ENCODE data around the gene ENO2. TPM values are rescaled to one million over a fixed set of nuclear protein-coding genes. Genes with fewer than 3 reads are reported as not detected.
A peak's percentile ranks its signal among the peaks of the same experiment; 100 is the strongest.
"Not testable (repeated sequence)": the region's sequence is repeated elsewhere in the genome, so short reads cannot be mapped to it uniquely, and the experiment has no call there.

ENO2 gene
- total RNA-seq, 3 donors from 2014 or later, result 5.0 to 16.1 (median 11.1) TPM

DNA sequence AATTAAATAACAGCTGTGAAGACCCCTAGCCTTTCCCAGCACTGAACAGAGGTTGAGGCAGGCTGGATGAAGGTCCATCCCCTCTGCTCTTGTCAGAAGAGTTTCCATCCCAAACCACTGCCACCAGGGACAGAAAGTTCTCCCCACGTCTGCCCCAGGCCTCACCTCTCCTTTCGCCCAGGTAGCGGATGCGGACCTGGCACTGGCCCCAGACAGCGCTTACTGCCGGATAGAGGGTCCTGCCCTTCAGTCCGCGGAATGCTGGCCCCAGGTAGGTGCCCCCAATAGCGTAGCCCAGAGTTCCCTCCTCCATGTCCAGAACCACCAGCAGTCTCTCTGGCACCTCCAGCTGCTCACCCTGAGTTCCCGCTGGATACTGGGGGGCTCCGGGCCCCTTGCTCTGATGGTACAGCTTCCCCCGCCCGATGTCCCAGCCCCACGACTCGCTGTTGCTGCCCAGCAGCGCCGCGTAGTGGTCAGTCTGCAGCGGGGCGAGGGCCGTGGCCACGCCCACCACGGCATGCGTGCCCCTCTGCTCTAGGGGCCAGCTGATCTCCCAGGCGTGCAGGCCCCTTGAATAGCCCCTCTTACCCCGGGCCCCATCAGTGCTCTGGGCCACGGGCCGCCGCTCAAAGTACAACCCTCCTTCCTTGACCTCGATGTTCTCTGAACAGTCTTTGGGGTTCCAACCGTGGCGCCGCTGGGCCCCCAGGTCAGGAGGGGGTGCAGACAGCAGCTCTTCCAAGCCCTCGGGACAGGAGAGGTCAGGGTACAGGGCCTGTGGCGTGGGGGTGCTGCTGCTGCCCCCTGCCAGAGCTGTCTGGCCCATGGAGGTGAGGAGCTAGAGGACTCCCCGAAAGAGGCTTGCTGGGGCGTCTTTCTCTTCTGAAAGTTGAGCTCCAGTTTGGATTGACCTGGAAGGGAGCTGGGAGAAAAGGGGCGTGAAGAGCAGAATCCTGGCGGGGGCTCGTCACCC, 42.0 kb upstream of the ENO2 start:
- TF ChIP-seq CTCF (IDR thresholded peaks at IDR 0.05) (peak; percentile 85 to 87 (median 86)), POLR2AphosphoS5 (IDR thresholded peaks at IDR 0.05) (peak in 2 of 3 donors; percentile 46 to 66), POLR2A (IDR thresholded peaks at IDR 0.05) (no peak)
- H3K4me1 ChIP-seq, result peaks cover 5 to 27% of the 10 kb centered on the region in 2 donors
- peak overlapping the region; percentile 78 to 94 for H3K27ac ChIP-seq
- H3K36me3 ChIP-seq, result no peaks in the 10 kb centered on the region
- peak; percentile 71 to 79 for DNase-seq (ENCODE audit: low spot score in 2 of 2)
- intact Hi-C loops (cut with DNase I; ENCODE audit: low total_unique reads), result loop anchor here (5.0 kb wide), 1 partner anchor 665 kb away; no protein-coding TSS in a partner anchor
- peak overlapping the region; percentile 70 to 84 (median 72) for H3K4me3 ChIP-seq
- H3K27me3 ChIP-seq, result no peaks in the 10 kb centered on the region
- no peaks in the 10 kb centered on the region for H3K9me3 ChIP-seq

DNA sequence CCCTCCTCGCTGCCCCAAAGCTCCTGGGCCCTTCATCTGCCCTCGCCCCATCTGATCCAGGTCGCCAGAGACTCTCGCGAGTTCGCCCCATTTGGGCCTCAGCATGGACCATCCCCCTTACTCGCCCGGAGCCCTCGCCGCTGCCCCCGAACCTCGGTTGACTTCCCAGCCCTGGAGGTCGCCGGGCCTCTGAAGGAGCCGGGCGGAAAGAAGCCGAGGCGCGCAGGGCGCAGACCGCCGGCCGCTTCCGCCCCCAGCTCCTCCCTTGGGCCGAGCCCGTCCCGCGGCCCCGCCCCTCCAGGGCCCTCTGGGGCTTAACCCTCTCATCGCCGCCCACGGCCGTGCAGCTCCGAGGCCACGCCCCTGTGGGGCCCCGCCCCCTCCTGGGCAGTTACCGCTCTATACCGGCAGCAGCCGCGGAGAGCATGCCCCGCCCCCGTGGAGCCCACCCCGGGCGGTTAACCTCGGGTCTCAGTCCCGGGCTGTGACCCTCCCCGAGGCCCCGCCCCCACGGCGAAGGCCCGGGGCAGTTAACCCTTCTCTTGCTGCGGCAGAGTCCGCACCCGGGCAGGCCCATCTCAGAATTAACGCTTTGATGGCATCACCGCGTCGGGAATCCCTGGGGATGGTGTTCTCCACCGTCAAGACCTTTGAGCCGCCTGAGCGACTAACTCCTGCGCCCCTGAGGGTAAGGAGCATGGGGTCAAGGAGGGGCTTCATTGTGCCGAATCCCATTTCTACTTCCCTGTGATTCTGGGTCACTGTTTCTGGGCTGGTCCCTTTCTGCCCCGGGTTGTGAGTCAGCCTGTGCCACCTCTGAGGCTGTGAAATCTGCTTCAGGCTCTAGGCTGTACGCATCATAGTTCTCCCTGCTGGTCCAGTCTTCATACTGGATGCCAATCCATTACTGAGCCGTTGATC, 41.0 kb upstream of the ENO2 start, which contains the start of gene SPSB2:
Gene SPSB2 (minus strand): TSS at position 210 of the 921 bp plus-strand sequence. CDS start 402 bp downstream, outside the sequence.
- Histone ChIP-seq H3K4me1 (peaks cover 5 to 25% of the 10 kb centered on the region in 2 donors), H3K36me3 (no peaks in the 10 kb centered on the region), H3K4me3 (peak within 1 kb of the TSS; percentile 70 to 84 (median 72)), H3K27me3 (no peaks in the 10 kb centered on the region), H3K27ac (peak within 1 kb of the TSS; percentile 78 to 94), H3K9me3 (no peaks in the 10 kb centered on the region)
- DNase-seq (ENCODE audit: low spot score in 2 of 2), result peak; percentile 92 to 95
- peak in 1 of 3 donors; percentile 3 for TF ChIP-seq CTCF (IDR thresholded peaks at IDR 0.05)
- no peak for TF ChIP-seq POLR2A (IDR thresholded peaks at IDR 0.05)
- TF ChIP-seq POLR2AphosphoS5 (IDR thresholded peaks at IDR 0.05), result peak; percentile 33 to 55 (median 40)
- intact Hi-C loops (cut with DNase I; ENCODE audit: low total_unique reads), result loop anchor here (5.0 kb wide), 1 partner anchor 666 kb away; no protein-coding TSS in a partner anchor

- not testable (repeated sequence) for H3K27me3 ChIP-seq; DNase-seq (ENCODE audit: low spot score in 2 of 2); H3K36me3 ChIP-seq; H3K9me3 ChIP-seq
- intact Hi-C loops (cut with DNase I; ENCODE audit: low total_unique reads), result loop anchor here (5.0 kb wide), 1 partner anchor 667 kb away; no protein-coding TSS in a partner anchor
- Histone ChIP-seq H3K4me3 (peak overlapping the region; percentile 70 to 84 (median 72)), H3K27ac (peak overlapping the region; percentile 78 to 94), H3K4me1 (peaks cover 5 to 18% of the 10 kb centered on the region in 2 donors)
Observed at GRCh38 chr12:6874015-6874368, 40.4 kb upstream of the ENO2 start.

DNA sequence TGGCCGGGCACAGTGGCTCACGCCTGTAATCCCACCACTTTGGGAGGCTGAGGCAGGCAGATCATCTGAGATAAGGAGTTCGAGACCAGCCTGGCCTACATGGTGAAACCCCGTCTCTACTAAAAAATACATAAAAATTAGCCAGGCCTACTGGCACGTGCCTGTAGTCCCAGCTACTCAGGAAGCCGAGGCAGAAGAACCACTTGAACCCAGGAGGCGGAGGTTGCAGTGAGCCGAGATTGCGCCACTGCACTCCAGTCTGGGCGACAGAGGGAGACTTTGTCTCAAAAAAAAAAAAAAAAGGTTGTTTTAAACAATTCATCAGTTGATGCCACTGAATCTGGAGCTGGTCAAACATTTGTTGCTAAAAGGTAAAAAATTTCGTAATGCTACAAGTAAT, 34.6 kb upstream of the ENO2 start:
- H3K27me3 ChIP-seq; DNase-seq (ENCODE audit: low spot score in 2 of 2); H3K27ac ChIP-seq; H3K4me1 ChIP-seq; H3K9me3 ChIP-seq; H3K4me3 ChIP-seq; H3K36me3 ChIP-seq; intact Hi-C loops (cut with DNase I; ENCODE audit: low total_unique reads): not testable (repeated sequence)

DNA sequence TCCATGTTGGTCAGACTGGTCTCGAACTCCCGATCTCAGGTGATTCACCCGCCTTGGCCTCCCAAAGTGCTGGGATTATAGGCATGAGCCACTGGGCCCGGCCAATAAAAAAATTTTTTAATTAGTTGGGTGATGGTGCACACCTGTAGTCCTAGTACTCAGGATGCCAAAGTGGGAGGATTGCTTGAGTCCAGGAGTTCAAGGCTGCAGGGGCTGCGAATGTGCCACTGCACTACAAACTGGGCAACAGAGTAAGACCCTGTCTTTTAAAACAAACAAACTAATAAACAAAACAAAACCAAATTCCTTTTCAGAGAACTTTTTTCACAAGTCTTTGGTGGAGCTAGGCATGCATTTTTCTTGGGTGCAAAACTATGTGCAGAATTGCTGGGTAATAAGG, 31.1 kb upstream of the ENO2 start:
- no peak for TF ChIP-seq CTCF (IDR thresholded peaks at IDR 0.05)
- Histone ChIP-seq H3K4me1 (no peaks in the 10 kb centered on the region), H3K4me3 (no peak overlapping the region), H3K27ac (no peak overlapping the region), H3K9me3 (no peaks in the 10 kb centered on the region), H3K36me3 (no peaks in the 10 kb centered on the region), H3K27me3 (no peaks in the 10 kb centered on the region)
- intact Hi-C loops (cut with DNase I; ENCODE audit: low total_unique reads), result no loop called here
- DNase-seq (ENCODE audit: low spot score in 2 of 2), result no peak
